ENCODE data around the gene ZC3H18. TPM values are rescaled to one million over a fixed set of nuclear protein-coding genes. Genes with fewer than 3 reads are reported as not detected.

ZC3H18 gene
- total RNA-seq, 2 experiments from 2014 or later = 72.0 to 72.7 TPM

DNA sequence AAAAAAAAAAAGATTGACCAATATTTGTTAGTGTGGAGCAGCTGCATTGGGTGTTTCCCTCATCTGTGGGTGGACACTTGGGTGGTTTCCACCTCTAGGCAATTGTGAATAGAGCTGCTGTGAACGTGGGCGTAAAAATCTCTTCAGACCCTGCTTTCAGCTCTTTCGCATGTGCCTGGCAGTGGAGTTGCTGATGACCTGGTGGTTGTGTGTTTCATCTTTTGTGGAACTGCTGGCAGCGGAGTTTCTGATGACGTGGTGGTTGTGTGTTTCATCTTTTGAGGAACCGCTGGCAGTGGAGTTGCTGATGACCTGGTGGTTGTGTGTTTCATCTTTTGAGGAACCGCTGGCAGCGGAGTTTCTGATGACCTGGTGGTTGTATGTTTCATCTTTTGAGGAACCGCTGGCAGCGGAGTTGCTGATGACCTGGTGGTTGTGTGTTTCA, 21.4 kb downstream of the ZC3H18 start:
- DNase-seq = peak; percentile 82

DNA sequence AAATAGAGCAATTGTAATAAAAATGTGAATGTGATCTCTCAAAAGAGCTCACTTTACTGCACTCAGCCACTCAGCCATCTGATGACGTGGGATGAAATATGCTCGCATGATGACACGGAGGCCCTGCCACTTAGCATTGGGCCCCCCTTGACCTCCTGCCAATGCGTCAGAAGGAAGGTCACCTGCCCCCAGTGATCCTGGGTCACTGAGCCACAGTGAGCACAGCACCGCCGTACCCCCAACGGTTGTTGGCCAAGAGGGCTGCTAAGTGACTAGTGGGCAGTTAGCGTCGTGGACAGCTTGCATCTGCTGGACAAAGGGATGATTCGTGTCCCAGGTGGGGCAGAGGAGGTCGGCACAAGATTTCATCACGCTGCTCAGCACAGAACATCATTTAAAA, 22.9 kb downstream of the ZC3H18 start:
- ChIA-PET CTCF (no interaction called here), POLR2A (no interaction called here)
- DNase-seq = no peak
- Mint-ChIP-seq H3K4me3 (no peak overlapping the region), H3K27ac (no peak overlapping the region), H3K27me3 (no peaks in the 10 kb centered on the region), H3K4me1 (ENCODE audit: low read depth) (peaks cover 47% of the 10 kb centered on the region), H3K36me3 (peaks cover 46% of the 10 kb centered on the region), H3K9me3 (no peaks in the 10 kb centered on the region)
- intact Hi-C loops (cut with micrococcal nuclease) = loop anchor here (5.0 kb wide), 1 partner anchor 39 kb away; no protein-coding TSS in a partner anchor

More for the DNA sequence above, 21.4 kb downstream of the ZC3H18 start:
- Mint-ChIP-seq H3K27ac (peak overlapping the region; percentile 79), H3K4me1 (ENCODE audit: low read depth) (peaks cover 49% of the 10 kb centered on the region), H3K4me3 (no peak overlapping the region), H3K27me3 (no peaks in the 10 kb centered on the region), H3K36me3 (peaks cover 58% of the 10 kb centered on the region), H3K9me3 (no peaks in the 10 kb centered on the region)
- CTCF ChIA-PET = interaction anchor here (0.7 to 1.3 kb wide), 4 partner anchors 191 to 813 kb away, joined by 3 to 6 read pairs (median 4); no protein-coding TSS in a partner anchor
- intact Hi-C loops (cut with micrococcal nuclease) = loop anchor here (1.0 to 5.0 kb wide), 3 partner anchors 21 to 60 kb away; partner anchors contain the start of genes CYBA and ZC3H18
- POLR2A ChIA-PET = interaction anchor here (0.6 to 4.3 kb wide), 7 partner anchors 21 to 696 kb away, joined by 3 to 24 read pairs (median 5); partner anchors contain the start of gene ZC3H18

DNA sequence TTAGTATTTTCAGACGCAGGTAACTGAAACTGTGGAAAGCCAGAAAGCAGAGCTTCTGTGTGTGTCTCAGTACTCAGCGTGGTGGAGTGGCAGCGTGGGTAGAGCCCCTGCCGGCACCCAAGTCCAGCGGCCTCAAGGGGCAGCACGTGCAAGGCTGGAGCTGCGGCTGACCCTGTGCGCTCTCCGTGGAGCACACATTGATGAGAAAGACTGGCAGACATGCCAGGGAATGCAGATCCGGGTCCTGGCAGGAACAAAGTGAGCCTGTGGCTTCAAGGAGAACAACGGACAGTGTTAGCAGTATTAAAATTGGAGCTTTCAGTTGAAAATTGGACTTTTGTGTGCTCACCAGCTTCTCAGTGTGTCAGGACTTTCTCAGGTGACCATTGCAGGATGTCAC, 23.3 kb downstream of the ZC3H18 start:
- peaks cover 42% of the 10 kb centered on the region for H3K36me3 Mint-ChIP-seq
- H3K9me3 Mint-ChIP-seq = no peaks in the 10 kb centered on the region
- ChIA-PET CTCF (no interaction called here), POLR2A (no interaction called here)
- intact Hi-C loops (cut with micrococcal nuclease) = loop anchor here (5.0 kb wide), 1 partner anchor 39 kb away; no protein-coding TSS in a partner anchor
- H3K4me1 Mint-ChIP-seq (ENCODE audit: low read depth) = peaks cover 43% of the 10 kb centered on the region
- H3K27ac Mint-ChIP-seq = no peak overlapping the region
- H3K27me3 Mint-ChIP-seq = no peaks in the 10 kb centered on the region
- no peak for DNase-seq
- no peak overlapping the region for H3K4me3 Mint-ChIP-seq

DNA sequence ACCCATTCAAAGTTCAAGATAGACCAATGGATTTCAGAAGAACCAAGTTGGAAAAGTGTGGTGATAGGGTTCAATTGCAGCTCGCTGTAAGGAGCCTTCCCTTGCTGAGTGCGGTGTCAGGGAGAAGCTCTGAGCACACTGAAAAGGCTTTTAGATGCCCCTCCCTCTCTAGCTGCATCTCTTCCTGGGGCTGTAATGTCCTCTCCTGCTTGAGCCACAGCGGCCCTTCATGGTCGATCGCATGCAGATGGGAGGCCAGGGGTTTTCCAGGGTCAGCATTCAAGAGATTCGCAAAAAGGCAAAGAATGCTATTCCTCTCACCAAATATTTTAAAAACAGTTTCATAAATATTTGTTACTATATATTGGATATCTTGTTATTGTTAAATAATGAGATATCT, 23.7 kb downstream of the ZC3H18 start:
- Mint-ChIP-seq H3K27me3 (no peaks in the 10 kb centered on the region), H3K4me3 (no peak overlapping the region), H3K36me3 (peaks cover 40% of the 10 kb centered on the region), H3K27ac (no peak overlapping the region), H3K9me3 (no peaks in the 10 kb centered on the region), H3K4me1 (ENCODE audit: low read depth) (peaks cover 39% of the 10 kb centered on the region)
- no peak for DNase-seq
- ChIA-PET POLR2A (no interaction called here), CTCF (no interaction called here)
- intact Hi-C loops (cut with micrococcal nuclease) = loop anchor here (5.0 kb wide), 1 partner anchor 38 kb away; no protein-coding TSS in a partner anchor

DNA sequence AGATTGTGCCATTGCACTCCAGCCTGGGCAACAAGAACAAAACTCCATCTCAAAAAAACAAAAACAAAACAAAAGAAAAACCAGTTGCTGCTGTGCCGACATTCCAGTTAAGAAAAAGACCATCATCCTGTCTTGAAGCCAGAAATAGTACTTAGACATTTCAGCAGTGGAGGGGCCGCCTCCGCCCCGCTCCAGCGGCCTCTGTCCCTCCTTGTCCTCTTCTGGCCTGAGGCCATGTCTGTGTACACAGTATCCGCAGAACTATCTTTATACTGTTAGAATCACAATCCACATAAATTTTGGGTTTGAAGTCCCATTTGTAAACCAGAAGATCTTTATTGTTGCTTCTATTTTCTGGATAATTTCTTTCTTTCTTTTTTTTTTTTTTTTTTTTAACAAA, 24.9 kb downstream of the ZC3H18 start:
- H3K9me3 Mint-ChIP-seq = no peaks in the 10 kb centered on the region
- DNase-seq = no peak
- POLR2A ChIA-PET = no interaction called here

DNA sequence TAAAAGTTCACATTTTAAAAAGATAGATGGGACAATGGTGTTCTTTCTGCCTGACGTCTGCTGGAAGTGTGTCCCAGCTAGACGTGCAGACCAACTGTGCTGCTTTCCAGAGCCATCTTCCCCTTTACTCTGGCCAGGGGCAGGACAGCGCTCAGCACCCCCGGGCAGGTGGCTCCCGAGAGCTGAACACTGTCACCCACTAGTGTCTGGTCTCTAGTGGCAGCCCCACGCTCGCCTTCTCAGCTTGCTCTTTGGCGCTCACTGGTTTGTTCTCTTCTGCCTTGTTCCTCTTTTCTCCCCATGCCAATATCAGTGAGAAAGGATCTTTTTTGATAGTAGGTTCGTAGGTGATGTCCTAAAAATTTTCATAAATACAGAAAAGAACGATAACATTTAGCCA, 25.7 kb downstream of the ZC3H18 start:
- CTCF ChIA-PET = interaction anchor here (1.0 kb wide), 1 partner anchor 37 kb away, joined by 3 read pairs; no protein-coding TSS in a partner anchor
- no peaks in the 10 kb centered on the region for H3K27me3 Mint-ChIP-seq
- intact Hi-C loops (cut with micrococcal nuclease) = no loop called here
- H3K27ac Mint-ChIP-seq = no peak overlapping the region
- POLR2A ChIA-PET = no interaction called here
- peaks cover 25% of the 10 kb centered on the region for H3K4me1 Mint-ChIP-seq (ENCODE audit: low read depth)
- no peak for DNase-seq
- peaks cover 41% of the 10 kb centered on the region for H3K36me3 Mint-ChIP-seq
- H3K4me3 Mint-ChIP-seq = no peak overlapping the region
- H3K9me3 Mint-ChIP-seq = no peaks in the 10 kb centered on the region

More for the DNA sequence above, 24.9 kb downstream of the ZC3H18 start:
- H3K27ac Mint-ChIP-seq = no peak overlapping the region
- peaks cover 40% of the 10 kb centered on the region for H3K36me3 Mint-ChIP-seq
- peaks cover 28% of the 10 kb centered on the region for H3K4me1 Mint-ChIP-seq (ENCODE audit: low read depth)
- CTCF ChIA-PET = interaction anchor here (0.7 kb wide), 1 partner anchor 14 kb away, joined by 3 read pairs; no protein-coding TSS in a partner anchor
- no peaks in the 10 kb centered on the region for H3K27me3 Mint-ChIP-seq
- intact Hi-C loops (cut with micrococcal nuclease) = no loop called here
- no peak overlapping the region for H3K4me3 Mint-ChIP-seq

DNA sequence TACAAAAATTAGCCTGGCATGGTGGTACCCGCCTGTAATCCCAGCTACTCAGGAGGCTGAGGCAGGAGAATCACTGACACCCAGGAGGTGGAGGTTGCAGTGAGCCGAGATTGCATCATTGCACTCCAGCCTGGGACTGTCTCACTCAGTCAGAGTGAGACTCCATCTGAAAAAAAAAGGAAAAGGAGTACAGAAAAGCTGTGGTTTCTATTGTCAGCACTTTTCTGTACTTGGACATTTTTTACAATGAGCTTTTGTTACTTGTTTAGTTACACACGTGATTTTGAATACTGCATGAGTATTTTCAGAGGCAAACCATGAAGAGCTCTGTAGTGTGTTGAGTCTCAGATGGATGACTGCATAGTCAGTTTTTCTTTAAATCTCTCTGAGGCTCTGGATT, 26.3 kb downstream of the ZC3H18 start:
- peak overlapping the region; percentile 28 for H3K27ac Mint-ChIP-seq
- POLR2A ChIA-PET = interaction anchor here (0.6 kb wide), 1 partner anchor 109 kb away, joined by 3 read pairs; no protein-coding TSS in a partner anchor

DNA sequence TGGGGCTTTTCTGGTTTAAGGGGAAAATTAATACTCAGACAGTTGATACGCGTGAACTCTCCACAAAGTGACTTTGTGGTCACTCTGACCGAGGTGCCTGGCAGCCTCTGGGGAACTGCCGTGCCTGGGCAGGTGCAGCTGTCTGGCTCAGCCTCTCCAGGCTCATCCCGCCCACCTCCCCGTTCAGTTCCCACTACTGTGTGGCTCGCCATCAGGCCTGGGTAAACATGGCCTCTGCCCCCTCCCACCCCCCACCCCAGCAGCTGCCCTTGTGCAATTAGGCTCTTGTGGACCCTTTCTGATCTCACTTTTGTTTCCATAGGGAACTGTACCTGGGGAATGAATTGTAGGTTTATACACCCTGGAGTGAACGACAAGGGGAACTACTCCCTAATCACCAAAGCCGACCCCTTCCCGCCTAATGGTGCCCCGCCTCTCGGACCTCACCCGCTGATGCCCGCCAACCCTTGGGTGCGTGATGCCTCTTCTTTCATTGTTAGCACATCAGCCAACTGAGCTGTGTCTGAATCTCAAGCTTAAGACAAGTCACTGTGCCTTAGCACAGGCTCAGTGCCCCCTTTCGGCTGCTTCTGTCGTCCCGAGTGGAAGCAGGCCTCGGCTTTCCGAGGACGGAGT, 27.8 kb downstream of the ZC3H18 start:
- no peak overlapping the region for H3K4me3 Mint-ChIP-seq
- peaks cover 16% of the 10 kb centered on the region for H3K4me1 Mint-ChIP-seq (ENCODE audit: low read depth)
- intact Hi-C loops (cut with micrococcal nuclease) = no loop called here
- H3K27ac Mint-ChIP-seq = no peak overlapping the region
- H3K27me3 Mint-ChIP-seq = no peaks in the 10 kb centered on the region
- ChIA-PET CTCF (no interaction called here), POLR2A (no interaction called here)
- no peak for DNase-seq
- H3K36me3 Mint-ChIP-seq = peaks cover 46% of the 10 kb centered on the region
- H3K9me3 Mint-ChIP-seq = no peaks in the 10 kb centered on the region

More for the DNA sequence above, 26.3 kb downstream of the ZC3H18 start:
- intact Hi-C loops (cut with micrococcal nuclease) = no loop called here
- Mint-ChIP-seq H3K4me3 (no peak overlapping the region), H3K9me3 (no peaks in the 10 kb centered on the region), H3K36me3 (peaks cover 44% of the 10 kb centered on the region), H3K27me3 (no peaks in the 10 kb centered on the region), H3K4me1 (ENCODE audit: low read depth) (peaks cover 24% of the 10 kb centered on the region)
- peak; percentile 46 for DNase-seq
- CTCF ChIA-PET = interaction anchor here (0.9 to 1.0 kb wide), 3 partner anchors 37 to 186 kb away, joined by 3 read pairs; no protein-coding TSS in a partner anchor

DNA sequence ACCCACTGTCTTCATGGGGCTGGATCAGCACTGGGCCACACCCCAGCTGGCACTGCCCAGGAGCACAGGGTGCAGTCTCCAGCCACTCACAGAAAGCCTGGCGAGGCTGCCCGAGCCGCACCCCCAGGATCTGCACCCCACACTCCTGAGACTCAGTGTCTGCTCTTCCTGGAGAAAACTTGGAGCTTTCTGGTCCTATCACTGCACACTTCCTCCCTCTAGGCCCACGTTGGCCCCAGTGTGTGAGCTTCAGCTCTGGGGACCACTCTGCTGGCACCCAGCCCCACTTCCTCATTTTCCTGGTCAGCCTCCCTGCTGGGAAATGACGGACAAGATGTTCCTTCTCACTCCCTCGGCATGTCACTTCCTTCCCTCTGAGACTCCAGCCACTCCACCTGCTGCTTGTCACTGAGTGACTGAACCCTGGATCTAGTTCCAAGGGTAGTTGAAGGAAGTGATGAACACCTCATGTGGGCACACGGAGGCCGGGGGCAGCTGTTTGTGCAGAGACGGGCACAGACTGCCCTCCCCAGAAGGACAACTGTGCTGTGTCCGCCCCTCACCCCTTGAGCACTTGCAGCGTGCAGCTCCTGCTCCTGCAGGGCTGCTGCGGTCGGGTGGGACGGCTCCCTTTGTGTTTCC, 29.0 kb downstream of the ZC3H18 start:
- Mint-ChIP-seq H3K4me1 (ENCODE audit: low read depth) (peaks cover 13% of the 10 kb centered on the region), H3K36me3 (peaks cover 40% of the 10 kb centered on the region)
- POLR2A ChIA-PET = no interaction called here

DNA sequence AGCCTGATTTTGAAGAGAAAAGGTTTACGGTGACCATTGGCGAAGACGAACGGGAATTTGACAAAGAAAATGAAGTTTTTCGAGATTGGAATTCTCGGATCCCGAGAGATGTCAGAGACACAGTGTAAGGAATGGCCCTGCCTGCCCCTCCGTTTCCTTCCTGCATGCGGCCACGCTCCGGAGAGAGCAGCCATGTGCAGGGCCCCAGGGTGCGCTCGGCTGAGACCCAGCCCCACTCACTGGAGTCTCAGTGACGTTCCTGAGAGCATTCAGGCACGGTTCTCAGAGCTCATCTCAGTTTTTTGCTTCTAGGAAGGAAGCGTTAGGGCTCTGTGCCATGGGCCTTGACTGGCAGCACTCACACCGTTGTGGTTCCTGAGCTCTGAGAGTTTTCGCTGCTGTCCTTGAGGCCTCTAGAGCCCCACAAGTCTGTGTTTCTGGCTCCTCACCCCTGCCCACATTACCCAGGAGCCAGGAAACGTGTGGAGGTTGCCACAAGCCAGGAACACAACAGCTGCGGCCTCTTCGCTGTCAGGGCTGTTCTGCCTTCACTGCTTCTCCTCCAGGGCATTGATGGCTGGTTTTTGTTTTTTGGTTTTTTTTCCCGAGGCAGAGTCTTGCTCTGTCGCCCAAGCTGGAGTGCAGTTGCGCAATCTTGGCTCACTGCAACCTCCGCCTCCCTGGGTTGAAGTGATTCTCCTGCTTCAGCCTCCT, 29.8 kb downstream of the ZC3H18 start:
- H3K9me3 Mint-ChIP-seq = no peaks in the 10 kb centered on the region
- H3K27me3 Mint-ChIP-seq = no peaks in the 10 kb centered on the region
- H3K4me1 Mint-ChIP-seq (ENCODE audit: low read depth) = peaks cover 13% of the 10 kb centered on the region
- ChIA-PET CTCF (no interaction called here), POLR2A (no interaction called here)
- no peak for DNase-seq
- H3K4me3 Mint-ChIP-seq = no peak overlapping the region
- intact Hi-C loops (cut with micrococcal nuclease) = no loop called here
- no peak overlapping the region for H3K27ac Mint-ChIP-seq
- H3K36me3 Mint-ChIP-seq = peaks cover 38% of the 10 kb centered on the region

More for the DNA sequence above, 29.0 kb downstream of the ZC3H18 start:
- Mint-ChIP-seq H3K4me3 (no peak overlapping the region), H3K9me3 (no peaks in the 10 kb centered on the region), H3K27me3 (no peaks in the 10 kb centered on the region), H3K27ac (no peak overlapping the region)
- intact Hi-C loops (cut with micrococcal nuclease) = no loop called here
- CTCF ChIA-PET = no interaction called here
- DNase-seq = no peak

DNA sequence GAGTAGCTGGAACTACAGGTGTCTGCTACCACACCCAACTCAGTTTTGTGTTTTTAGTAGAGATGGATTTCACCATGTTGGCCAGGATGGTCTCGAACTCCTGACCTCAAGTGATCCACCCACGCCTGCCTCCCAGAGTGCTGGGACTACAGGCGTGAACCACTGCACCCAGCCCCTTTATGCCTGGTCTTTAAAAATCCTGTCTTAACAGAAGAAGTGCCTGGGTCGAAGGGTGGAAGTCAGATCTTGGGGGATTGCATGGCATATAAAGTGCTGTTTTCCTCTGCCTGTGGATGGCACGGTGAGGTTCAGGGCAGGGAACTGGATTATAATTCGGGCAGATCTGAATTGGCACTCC, 30.3 kb downstream of the ZC3H18 start:
- Mint-ChIP-seq H3K4me1 (ENCODE audit: low read depth) (peaks cover 13% of the 10 kb centered on the region), H3K27me3 (no peaks in the 10 kb centered on the region), H3K4me3 (no peak overlapping the region), H3K36me3 (peaks cover 35% of the 10 kb centered on the region), H3K27ac (no peak overlapping the region), H3K9me3 (no peaks in the 10 kb centered on the region)
- no peak for DNase-seq
- POLR2A ChIA-PET = no interaction called here
- intact Hi-C loops (cut with micrococcal nuclease) = no loop called here
- CTCF ChIA-PET = no interaction called here

DNA sequence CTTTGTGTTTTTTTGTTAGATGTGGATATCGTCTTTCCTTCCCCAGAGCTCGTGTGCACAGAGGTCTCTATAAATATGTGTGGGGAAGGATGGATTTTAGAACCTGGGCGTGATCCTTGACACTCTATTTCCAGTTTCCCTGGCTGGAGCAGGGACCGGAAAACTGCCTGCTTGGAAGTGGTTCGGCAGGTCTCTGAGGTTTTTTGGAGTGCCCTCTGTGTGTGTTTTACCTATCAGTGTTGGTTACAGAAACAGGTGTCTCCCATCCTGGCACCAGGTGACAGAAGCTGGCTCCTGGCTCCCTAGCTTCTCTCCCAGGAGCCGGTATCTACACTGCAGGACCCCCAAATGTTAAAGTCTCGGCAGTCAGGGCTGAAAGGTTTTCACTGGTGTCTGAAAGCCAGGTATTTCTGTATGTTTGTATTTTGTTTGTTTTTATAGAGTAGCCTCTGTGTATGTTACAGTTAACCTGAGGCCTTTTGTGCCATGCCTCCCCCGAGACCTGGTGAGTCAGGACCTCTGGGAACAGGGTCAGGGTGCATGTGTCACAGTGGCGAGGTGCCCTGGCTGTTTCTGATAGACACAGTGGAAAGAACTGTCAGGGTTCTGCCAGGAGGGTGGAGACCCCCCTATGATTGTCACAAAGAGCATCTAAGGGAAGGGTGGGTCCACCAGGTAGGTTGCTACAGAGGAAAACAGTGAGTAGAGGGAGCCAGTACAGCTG, 31.3 kb downstream of the ZC3H18 start:
- Mint-ChIP-seq H3K4me3 (no peak overlapping the region), H3K27me3 (no peaks in the 10 kb centered on the region), H3K27ac (peak overlapping the region; percentile 28), H3K36me3 (peaks cover 31% of the 10 kb centered on the region), H3K9me3 (no peaks in the 10 kb centered on the region), H3K4me1 (ENCODE audit: low read depth) (peaks cover 8% of the 10 kb centered on the region)
- no peak for DNase-seq
- intact Hi-C loops (cut with micrococcal nuclease) = no loop called here
- POLR2A ChIA-PET = no interaction called here
- CTCF ChIA-PET = no interaction called here

Measured in activated CD4-positive, alpha-beta memory T cell treated with anti-CD3 and anti-CD28 coated beads for 36 hours (primary cell).